Measurements from ENCODE around the gene VGLL2.
"Not testable (repeated sequence)": the region's sequence is repeated elsewhere in the genome, so short reads cannot be mapped to it uniquely, and the experiment has no call there.

Gene VGLL2, protein sequence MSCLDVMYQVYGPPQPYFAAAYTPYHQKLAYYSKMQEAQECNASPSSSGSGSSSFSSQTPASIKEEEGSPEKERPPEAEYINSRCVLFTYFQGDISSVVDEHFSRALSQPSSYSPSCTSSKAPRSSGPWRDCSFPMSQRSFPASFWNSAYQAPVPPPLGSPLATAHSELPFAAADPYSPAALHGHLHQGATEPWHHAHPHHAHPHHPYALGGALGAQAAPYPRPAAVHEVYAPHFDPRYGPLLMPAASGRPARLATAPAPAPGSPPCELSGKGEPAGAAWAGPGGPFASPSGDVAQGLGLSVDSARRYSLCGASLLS

DNA sequence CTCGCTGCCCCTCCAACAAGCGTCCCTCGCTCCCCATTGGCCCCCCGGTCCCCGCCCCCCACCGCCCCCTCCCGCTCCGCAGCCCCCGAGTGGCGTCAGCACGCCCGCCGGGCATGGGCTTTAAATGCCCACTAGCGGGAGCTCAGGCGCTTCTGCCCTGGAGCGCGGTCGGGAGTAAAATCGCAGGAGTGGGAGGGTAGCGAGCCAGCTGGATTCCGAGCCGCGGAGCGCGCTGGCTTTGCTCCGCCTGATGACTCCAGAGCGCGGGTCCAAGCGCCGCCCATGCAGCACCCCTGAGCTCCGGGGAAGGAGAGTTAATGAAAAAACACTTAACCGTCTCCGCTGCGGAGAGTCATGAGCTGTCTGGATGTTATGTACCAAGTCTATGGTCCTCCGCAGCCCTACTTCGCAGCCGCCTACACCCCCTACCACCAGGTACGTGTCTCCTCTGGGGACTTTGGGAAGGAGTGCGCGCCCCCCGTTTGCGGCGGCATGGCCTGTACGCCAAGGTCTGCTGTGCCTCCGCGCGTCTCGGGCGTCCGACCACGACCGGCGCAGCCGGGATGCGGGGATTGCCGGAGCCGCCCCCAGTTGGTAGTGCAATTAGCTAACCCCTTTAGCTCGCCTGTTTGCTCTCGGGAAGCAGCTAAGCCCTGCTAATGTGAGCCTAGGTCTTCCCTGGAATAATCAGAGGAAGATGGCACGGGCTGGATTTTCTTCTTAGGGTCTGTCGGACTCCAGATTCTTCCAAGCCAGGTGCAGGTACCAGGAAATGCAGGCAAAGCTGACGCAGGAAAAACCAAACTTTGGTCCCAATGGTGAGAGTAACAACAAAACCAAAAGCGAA is at the start of gene VGLL2:
VGLL2 (plus strand) TSS at position 149 of the 847 bp plus-strand sequence; CDS start at position 355, 206 bp downstream.
- no peak for DNase-seq

DNA sequence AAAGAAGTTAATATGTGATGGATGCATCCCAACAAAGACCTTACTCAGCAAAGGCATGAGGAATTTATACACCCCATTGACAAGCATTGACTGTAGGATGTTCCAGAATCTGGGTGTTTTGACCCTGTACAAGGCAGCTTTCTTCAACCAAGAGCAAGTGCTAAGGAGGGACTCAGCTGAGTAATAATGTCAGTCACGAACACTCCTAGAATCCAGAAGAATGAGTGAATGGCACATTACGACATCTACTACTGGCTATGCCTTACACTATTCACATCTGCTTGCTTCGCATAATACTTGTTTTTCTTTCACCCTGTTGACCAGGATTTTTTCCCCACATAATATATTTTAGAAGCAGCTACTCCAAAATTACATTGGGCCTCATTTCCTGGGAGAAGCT is 42.5 kb upstream of the VGLL2 start:
- DNase-seq, result no peak

DNA sequence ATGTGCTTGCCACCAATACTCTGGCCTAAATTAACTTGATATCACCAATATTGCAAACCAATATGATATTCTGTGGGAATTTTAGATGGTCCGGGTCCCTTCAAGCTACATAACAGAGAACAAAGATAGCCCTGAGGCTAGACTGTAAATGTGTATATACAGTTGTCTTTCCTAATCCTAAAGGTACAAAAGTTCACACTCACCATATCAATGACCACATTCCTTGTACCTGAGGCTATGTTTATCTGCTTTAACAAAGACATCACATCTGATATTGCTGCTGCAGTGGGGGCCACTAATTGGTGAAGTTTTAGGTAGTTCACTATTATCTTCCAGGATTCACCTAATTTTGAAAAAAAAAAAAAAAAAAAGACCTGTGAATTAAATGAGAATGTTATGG is 38.6 kb upstream of the VGLL2 start:
- DNase-seq, result no peak

DNA sequence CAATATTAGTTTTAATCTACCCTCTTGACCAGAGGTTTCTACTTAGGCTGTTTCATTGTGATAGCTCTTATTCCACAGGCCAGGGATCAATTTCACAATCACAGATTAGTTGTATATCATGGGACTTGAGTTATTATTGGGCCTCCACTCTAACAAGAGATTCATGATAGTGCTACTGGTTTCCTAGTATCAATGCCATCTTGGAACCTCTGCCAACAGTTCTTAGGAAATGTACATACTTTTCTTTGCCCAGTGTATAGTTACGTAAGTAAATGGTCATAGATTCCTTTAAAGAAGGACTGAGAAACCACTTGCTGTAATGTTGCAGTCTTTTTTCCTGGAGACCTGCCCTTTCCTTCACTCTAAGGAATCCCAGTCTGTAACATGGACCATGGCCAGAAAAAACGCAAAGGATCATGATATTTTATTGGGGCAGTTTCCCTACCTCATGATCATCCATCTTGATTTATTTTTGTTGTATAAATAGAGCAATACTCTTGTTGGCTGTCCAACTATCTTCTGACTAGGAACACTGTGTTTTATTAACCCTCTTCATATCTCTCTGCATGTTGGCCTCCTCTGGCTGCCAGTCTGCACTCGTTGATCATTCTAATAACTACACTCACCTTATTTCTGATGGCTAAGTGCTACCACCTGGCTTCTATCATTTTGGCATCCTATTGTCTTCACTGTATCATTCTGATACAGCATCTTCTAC is 38.0 kb upstream of the VGLL2 start:
- DNase-seq, result no peak

DNA sequence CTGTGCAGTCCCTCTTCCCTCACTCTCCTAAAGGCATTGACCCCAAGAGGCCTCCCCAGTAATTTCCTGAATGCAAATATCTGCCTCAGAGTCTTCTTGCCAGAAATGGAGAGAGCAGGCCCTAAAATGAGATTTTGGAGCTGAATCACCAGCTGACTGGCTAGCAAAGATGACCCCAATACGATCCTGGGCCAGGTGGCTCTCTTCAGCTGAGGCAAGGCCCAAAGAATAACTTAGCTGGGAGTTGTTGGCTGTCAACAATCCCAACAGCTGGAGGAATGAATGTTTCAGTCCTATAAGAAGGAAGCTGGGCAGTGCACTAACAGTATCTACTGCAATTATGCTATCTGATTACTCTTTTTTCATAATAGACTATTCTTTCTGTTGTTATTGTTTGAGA is 37.2 kb upstream of the VGLL2 start:
- no peak for DNase-seq

DNA sequence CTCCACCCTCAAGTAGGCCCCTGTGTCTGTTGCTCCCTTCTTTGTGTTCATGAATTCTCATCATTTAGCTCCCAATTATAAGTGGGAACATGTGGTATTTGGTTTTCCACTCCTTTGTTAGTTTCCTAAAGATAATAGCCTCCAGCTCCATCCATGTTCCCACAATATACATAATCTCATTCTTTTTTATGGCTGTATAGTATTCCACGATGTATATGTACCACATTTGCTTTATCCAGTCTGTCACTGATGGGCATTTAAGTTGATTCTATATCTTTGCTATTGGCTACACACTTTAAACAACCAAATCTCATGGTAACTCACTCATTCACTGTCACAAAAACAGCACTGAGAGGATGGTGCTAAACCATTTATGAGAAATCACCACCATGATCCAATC is 35.5 kb upstream of the VGLL2 start:
- no peak for DNase-seq

DNA sequence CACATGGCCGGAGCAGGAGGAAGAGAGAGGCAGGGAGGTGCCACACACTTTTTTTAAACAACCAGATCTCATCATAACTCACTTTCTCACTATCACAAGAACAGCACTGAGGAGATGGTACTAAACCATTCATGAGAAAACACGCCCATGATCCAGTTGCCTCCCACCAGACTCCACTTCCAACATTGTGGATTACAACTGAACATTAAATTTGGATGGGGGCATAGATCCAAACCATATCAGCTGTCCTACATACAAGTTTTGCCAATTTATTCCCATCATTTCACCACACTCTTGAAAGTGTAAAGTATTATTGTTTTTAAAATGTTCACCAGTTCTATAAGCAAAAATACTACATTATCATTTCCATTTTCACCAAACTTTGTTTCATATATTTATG is 33.9 kb upstream of the VGLL2 start:
- DNase-seq, result no peak

DNA sequence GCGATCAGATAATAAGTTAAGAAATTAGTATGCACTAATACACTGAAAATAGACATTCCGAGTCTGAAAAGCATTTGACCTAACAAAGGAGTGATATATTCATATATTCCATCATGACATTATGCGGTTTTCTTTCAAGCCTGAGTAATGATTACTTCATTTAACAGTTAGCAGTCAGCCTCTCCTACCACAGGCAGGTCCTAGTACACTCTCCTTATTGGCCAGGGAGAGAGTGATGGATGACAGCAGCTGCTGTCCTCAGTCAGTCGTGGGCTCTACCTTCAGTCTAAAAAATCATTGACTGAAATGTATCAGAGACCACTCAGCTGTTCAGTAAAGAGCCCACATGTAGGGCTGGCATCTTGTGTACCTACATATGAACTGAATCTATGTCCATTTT is 33.2 kb upstream of the VGLL2 start:
- DNase-seq, result no peak

DNA sequence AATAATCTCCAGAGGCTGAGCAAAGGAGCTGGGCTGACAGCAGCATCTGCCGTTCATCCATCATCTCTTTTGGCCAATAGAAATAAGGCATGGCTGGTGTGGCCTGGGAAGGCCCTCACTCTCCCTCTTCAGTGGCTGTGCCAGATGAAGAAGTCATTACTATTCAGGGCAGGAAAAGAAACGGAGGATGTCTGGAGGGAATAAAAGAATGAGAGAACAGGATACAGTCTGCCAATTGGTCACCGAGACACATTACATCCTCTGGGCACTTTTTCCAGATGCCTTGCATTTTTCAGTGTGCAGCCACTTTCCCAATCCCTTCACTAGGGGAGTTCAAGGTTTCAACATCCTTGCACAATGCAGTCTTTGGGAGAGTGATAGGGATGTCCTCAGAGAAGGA is 32.2 kb upstream of the VGLL2 start:
- no peak for DNase-seq

DNA sequence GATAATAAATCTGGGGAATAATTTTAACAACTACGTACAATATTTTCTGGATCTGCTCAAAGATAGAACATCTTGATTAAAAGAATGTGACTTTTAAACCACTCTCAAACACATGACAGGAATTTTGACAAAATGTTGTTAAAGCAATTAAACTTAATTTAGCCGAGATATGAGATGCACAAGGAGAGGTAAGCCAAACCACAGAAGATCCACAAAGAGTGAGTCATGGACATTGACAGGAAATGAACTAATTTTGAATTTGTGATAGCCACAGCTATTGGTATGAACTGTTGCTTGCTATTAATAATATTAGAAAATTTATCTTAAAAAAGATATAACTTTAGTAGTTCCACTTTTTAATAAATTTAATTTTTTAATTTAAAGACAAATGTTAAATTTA is 27.8 kb upstream of the VGLL2 start:
- no peak for DNase-seq

DNA sequence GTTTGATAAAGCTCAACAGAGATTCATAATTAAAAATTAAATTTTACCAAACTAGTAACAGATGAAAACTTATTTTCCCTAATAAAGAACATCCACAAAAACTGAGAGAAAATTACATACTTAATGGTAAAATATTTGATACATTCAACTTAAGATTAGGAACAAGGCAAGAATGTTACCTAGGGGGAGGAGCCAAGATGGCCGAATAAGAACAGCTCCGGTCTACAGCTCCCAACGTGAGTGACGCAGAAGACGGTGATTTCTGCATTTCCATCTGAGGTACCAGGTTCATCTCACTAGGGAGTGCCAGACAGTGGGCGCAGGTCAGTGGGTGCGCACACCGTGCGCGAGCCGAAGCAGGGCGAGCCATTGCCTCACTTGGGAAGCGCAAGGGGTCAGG is 20.8 kb upstream of the VGLL2 start:
- DNase-seq, result not testable (repeated sequence)

DNA sequence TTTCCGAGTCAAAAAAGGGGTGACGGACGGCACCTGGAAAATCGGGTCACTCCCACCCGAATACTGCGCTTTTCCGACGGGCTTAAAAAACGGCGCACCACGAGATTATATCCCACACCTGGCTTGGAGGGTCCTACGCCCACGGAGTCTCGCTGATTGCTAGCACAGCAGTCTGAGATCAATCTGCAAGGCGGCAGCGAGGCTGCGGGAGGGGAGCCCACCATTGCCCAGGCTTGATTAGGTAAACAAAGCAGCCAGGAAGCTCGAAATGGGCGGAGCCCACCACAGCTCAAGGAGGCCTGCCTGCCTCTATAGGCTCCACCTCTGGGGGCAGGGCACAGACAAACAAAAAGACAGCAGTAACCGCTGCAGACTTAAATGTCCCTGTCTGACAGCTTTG is 20.4 kb upstream of the VGLL2 start:
- not testable (repeated sequence) for DNase-seq

DNA sequence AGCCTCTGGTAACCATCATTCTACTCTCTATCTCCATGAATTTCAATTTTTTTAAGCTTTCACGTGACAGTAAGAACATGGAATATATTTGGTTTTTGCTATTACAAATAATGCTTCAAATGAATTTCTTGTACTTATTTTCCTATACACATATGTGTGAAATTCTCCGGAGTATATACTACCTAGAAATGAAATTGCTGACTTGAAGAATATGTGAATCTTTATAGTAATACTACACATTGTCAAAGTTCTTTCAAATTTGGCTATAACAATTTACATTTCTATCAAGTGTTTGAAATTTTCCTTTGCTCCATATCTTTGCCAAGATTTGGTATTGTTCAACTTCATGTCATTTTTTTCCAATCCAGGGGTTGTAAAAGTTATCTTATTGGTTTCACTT is 11.6 kb upstream of the VGLL2 start:
- DNase-seq, result no peak

DNA sequence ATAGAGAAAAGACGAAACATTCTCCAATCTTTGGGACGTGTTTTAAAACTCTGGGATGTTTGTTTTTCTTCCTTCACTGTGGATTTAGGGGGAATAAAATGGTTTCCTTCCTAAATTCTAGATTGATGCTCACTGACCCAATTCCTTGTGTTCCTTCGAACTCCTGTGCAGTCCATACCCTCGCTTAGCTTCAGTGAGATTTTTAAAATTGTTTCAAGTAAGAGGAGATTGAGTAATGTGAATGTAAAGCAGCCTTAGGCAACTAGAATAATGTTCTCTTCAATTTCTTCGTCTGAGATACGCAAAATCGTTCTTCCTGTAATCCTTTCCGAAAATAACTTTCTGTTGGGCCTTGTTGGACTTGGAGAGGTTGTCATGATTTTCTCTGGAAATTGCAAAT is 2.6 kb upstream of the VGLL2 start:
- no peak for DNase-seq

DNA sequence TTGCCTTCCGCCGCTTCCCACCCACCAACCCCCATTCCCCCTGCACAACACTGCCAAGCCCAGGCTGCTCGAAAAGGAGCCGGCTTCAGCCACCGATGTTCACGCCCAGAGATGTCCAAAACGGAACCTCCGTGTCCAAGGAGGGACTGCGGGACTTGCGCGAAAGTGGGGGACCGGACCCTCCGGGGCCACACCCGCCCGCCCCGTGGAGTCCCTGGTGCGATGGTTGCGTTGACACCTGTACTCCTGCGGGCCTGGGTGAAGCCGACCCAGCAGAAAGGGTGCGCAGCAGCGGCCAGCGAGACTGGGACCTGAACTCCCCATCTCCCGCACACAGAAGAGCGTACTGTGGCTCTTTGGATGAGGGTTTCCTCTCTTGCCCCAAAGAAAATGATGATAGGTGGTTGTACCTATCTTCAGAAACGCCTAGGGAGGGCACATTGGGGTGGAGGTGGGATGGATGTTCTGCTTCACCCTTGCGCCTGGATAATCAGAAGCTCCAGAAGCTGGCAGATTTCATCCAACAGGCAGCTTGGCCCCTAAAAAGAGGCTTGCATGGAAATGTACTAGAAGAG is 1.9 kb upstream of the VGLL2 start:
- no peak for DNase-seq

DNA sequence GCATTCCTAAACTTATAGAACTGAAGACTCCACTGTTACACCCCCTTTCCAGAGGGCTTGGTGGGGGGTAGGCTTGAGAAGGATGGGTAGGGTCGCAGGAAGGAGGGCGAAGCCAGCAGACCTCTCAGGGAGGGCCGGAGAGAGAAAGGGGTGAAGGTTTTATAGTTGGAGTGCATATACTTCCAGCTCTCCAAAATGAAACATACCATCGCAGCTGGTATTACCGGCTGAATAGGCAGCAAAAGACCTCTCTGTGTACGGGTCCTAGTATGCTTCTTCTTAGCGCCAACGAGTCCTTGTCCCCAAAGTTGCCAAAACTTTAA is 1.0 kb upstream of the VGLL2 start:
- no peak for DNase-seq

DNA sequence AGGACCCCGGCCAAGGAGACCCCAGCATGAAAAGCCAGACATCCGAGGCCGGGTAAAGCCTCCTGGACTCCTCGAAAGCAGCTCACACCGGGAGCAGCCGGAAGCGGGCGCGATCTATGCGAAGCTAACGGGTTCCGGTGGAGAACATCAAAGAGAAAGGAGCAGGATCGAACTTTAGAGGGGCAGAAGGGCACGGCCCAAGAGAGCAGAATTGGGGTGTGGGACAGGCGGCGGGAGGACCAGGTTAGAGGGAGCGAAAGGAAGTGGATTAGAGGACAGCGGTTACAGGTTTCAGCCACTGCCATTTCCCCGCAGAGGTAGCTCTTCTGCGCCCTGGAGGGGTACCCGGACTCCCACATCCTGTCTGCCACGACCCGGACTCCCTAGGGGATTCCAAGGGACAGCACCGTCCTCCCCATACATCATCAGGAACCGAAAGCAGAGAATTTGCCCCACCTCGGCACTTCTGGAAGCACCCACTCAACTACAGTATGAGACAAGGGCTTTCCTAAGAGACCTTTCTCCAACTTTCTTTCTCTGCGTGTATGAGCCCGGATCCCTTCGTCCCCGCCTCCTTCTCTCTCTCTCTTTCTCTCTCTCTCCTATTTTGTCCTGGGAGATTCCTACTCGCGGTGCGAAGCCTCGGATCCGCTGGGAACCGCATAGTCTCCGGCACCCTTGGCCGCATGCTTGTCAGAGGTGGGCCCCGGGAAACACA is 507 bp upstream of the VGLL2 start:
- no peak for DNase-seq

DNA sequence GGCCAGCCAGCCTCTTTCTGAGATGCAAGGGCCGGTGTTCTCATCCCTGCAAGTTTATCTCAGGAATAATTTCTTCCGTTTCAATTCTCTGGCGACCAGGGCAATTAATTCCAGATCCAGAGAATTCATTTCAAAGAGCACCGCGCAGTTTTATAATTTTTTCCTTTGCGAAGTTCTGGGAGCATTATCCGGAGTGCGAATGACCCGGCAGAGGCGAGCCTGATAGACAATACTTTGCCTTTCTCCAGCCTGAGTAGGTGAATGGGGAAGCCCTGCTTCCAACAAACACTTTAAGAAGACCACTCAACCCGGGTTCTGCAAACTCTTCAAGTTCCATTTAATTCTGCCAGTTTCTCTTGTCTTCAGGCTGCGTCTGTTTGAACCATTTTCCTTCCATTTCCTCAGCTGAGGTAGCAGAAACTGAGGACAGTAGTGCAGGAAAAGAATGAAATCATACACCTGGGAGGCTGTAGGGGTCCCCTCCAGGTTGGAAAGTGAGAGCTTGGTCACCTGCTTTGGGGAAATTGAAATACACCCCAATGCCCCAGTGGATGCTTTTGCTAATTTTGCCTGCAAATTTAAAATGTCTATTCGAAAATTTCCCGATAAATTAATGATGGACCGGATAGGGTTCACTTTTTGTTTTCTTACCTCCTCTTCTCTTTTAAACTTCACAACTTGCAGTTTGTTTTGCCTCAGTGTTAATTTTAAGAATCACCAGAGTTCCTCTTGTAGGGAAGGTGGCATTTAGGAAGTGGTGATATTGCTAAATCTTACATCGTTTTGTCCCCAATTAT is 1.1 kb downstream of the VGLL2 start:
- DNase-seq, result no peak

DNA sequence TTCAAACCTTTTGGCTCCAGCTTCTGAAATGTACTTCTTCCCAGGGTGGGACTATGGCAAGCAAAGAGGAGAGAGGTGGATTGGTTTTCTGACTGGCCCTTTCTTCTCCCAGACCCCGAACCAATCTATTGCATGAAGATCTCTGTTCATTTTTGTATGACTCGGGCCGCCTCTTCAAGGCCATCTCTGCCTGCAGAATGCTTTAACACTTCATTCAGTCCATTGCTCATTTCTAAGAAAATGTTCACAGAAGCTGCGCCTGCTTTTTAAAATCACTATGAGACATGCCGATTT is 1.6 kb downstream of the VGLL2 start:
- no peak for DNase-seq

DNA sequence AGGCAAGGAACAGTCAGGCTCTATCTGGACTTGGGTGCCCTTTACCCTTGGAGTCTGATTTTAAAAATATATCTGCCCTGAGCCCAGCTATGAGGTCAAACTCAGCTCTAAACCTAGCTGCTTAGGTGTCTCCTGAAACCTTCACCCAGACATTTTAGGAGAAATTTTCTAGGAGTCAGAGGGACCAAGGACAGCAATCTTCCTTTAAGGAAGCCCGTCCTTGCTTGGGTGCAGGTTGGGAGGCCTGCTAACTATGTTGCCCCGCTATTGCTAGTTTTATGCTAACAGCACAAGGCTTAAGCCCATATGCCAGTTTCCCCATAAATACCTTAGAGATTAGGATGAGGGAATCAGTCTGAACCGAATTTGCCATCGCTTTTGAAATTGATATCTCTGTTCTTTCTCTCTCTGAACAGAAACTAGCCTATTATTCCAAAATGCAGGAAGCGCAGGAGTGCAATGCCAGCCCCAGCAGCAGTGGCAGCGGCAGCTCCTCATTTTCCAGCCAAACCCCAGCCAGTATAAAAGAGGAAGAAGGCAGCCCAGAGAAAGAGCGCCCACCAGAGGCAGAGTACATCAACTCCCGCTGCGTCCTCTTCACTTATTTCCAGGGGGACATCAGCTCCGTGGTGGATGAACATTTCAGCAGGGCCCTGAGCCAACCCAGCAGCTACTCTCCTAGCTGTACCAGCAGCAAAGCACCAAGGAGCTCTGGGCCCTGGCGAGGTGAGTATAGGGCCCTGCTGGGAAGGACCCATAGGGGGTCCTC is 2.6 kb downstream of the VGLL2 start:
- no peak for DNase-seq

DNA sequence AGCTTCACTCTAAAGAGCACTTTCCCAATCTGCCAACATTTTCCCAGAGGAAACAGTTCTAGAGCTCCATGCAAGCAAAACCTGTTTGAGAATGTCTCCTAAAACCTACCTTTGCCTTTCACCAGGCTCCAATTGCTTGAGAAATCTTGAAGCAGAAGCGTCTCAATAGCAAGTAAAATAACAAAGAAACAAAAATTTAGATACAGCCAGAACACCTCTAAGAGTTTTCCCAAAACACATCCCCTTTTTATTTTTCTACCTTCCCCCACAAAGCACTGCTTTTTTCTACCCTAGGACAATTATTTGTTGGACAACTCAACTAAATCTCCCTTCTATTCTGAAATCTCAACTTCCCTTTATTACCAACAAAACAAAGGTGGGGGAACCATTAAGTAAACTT is 3.6 kb downstream of the VGLL2 start:
- no peak for DNase-seq

All from activated CD4-positive, alpha-beta T cell treated with anti-CD3 and anti-CD28 coated beads, Interleukin-2, amount 50 U/mL, for 4 hours (primary cell).